Measurements from ENCODE around the gene GSE1. TPM values are rescaled to one million over a fixed set of nuclear protein-coding genes. Genes with fewer than 3 reads are reported as not detected.

Gene GSE1
- total RNA-seq, 2 donors from 2014 or later, result 94.7 to 110 TPM

DNA sequence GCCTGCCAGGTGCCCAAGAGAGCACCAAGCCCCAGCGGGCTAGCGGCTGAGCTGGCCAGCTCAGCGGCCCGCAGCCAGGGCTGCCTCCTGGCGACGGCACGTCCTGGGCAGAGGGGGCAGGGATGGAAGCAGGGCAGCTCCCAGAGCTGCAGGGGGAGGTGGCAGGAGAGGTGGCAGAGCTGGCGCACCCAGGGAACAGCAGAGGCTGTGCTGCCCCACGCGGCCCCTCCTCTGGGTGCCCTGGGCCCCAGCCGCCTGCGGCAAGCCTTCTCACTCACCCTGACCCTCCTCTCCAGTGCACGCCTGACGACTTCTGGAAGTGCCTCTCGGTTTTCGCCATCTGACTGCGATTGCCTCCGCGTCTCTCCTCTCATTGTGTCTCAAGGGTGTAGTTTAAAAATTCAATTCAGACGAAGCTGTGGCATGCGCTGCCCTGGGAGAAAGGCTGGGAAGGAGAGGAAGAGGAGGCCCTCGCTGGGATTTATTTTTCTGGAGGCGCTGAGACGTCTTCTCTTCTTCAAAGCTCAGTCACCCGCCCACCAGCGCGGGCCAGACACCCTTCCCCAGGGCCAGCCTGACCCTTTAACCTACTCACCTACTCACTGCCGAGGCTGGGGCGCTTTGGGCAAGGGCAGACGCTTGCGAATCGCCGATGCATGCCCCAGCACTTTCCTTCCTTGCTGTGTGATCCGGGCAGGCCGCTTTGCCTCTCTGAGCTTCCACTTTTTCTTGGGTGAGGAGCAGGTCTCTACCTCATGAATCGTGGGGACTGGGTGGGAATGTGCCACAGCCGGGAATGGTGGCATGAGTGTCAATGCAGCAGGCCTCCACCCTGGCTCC is 24.9 kb downstream of the GSE1 start:
- DNase-seq (no peak), ATAC-seq (no peak)
- intact Hi-C loops (cut with DNase I, micrococcal nuclease), result no loop called here

DNA sequence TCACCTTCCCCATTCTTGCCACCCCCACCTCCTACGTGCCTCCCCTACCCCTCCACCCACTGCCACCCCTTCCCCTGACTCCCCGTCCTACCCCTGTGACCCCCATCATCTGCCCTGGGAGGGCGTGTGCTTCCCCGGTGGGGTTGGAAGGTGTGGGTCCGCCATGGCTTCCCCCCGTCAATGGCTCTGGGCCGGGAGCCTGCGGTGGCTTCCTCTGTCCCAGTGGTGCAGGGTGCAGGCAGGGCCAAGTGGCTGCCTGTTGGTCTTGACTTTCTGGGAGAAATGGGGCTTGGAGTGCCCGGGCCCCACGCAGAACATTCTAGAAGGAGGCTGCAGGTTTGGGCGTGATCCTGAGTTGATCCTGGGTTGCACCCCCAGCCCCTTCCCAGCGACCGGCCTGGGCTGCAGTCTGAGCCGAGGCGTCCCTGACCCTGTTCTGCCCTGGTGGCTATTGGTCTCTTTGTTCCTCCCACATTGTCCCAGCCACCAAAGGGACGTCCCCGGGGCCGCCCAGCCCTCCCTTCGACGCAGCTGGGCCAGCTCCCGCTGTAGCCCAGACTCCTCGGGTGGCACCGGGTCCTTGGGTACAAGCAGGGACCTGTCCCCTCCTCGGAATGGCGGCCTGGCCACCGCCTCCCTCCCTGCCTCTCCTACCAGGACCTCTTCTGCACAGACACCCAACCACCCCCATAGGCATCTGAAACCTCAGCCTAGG is 25.7 kb downstream of the GSE1 start:
- no peak for ATAC-seq
- no peak for DNase-seq
- intact Hi-C loops (cut with DNase I, micrococcal nuclease), result no loop called here

DNA sequence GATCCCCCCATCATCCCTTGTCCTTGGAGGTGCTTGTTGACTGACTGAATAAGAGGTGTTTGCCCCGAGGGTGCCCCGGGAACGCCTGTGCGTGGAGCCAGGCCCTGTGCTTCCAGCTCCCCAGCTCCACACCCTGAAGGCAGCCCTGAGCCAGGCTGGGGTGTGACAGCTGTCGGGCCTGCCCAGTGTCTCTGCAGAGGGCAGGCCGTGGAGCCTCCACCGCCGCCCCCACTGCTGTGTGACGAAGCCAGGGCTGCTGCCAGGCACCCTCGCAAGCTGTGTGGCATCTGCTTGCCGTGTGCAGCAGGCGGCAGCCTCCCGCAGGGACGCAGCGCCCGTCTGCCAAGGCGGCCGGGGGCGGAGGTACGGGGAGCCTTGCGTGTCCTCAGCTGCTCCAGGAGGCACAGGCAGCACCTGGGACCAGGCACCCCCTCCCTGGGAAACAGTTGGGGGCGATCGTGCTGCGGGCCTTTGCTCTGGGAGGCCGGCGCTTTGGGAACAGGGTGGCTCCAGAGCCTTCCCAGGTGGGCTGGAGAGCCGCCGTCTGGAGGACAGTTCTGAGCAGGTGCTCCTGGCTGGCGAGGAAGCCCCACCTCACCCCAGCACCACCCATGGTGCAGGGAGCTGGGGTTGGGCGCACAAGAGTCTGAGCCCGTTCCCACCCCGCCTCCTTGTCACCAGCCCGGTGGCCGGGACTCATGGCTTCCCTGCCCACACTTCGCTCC is 26.6 kb downstream of the GSE1 start:
- ATAC-seq (peak; percentile 34), DNase-seq (peak in 1 of 2 donors; percentile 46)
- intact Hi-C loops (cut with DNase I, micrococcal nuclease), result no loop called here

DNA sequence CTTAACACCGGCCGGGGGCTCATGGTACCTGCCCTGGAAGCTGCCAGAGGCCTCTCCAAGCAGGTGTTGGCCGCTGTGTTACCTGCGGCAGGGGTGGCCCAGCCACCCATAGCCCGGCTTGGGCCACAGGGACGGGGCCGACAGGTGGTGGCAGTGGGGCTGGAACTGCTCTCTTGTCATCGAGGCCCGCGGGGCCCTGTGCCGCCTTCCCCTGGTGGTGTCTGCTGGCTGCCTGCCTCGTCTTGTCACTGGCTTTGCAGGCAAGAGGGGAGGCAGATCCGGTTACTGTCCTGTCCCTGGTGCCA is 27.1 kb downstream of the GSE1 start:
- ATAC-seq (no peak), DNase-seq (no peak)
- intact Hi-C loops (cut with DNase I, micrococcal nuclease), result no loop called here

GRCh38 chr16:85640585-85640984 is 27.5 kb downstream of the GSE1 start:
- intact Hi-C loops (cut with DNase I, micrococcal nuclease), result no loop called here
- ATAC-seq (no peak), DNase-seq (no peak)

DNA sequence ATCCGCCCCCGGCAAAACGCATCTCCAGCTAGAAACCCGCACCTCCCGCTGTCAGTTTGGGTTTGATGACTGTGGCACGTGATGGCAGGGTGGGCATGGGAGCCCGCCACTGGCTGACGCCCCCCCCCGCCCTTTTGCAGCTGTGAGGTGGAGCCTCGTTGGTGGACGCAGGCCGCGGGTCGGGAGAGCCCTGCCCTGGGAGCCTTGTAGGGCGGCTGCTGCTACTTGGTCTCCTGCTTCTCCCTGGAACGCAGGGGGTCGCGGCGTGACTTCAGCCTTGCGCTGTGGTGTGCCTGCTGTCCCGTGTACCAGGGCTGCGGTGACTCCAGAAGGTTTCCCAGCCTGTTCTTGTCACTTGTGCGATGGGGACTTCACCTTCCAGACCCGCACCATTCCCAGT is 28.2 kb downstream of the GSE1 start:
- ATAC-seq (no peak), DNase-seq (no peak)
- intact Hi-C loops (cut with DNase I, micrococcal nuclease), result no loop called here

DNA sequence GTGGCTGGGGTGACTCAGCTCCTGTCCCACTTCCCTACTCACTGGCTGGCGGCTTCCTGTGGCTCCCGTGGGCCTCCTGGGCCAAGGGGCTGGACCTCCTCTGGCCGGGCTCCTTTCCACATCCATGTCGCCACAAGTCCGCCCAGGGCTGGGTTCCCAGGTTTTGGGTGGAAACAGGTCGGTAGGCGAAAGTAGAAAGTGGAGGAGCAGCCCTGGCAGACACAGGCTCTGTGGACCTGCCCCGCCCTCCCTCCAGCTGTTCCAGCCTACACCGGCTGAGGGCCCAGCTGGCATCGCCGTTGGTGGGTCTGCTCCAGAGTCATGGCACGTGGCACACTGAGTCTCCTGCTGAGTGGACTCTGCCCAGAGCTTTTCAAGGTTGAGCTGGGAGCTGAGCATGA is 28.7 kb downstream of the GSE1 start:
- ATAC-seq, result peak; percentile 74
- peak; percentile 79 to 88 for DNase-seq
- intact Hi-C loops (cut with DNase I, micrococcal nuclease), result no loop called here

- DNase-seq (no peak), ATAC-seq (peak; percentile 1)
- intact Hi-C loops (cut with DNase I, micrococcal nuclease), result no loop called here
Observed at GRCh38 chr16:85642762-85643358, 29.7 kb downstream of the GSE1 start.

- intact Hi-C loops (cut with DNase I, micrococcal nuclease), result no loop called here
- DNase-seq (no peak), ATAC-seq (peak; percentile 11)
Observed at GRCh38 chr16:85643631-85644030, 30.5 kb downstream of the GSE1 start.

- ATAC-seq (no peak), DNase-seq (no peak)
- intact Hi-C loops (cut with DNase I, micrococcal nuclease), result no loop called here
Observed at GRCh38 chr16:85644093-85644712, 31.1 kb downstream of the GSE1 start.

- intact Hi-C loops (cut with DNase I, micrococcal nuclease), result no loop called here
- DNase-seq (peak; percentile 72 to 76), ATAC-seq (peak; percentile 66)
Observed at GRCh38 chr16:85645021-85645589, 32.0 kb downstream of the GSE1 start.

DNA sequence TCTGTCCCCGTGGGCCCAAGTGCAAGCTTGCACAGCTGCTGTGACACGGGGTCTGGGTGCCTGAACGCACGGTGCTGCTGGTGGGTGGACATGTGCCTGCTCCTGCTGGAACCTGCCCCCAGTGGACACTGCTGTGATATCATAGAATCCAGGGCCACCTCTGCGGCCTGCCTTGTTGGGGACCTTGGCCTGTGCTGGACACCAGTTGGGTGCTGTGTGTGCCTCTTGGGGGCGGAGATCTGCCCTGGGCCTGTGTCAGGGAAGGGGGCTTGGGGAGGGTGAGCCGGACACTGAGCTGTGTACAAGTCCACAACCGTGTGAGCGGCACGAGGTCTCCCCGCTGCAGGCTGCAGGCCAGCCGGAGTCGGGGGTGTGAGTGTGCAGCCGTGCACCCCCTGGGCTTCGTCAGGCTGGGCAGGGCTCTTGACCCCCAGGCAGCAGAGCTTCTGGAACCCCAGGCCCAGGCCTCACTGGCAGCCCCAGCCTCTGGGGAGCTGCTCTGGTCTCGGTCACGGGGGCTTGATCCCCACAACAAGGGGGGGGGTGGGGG is 33.3 kb downstream of the GSE1 start:
- no peak for ATAC-seq
- intact Hi-C loops (cut with DNase I, micrococcal nuclease), result no loop called here
- no peak for DNase-seq

DNA sequence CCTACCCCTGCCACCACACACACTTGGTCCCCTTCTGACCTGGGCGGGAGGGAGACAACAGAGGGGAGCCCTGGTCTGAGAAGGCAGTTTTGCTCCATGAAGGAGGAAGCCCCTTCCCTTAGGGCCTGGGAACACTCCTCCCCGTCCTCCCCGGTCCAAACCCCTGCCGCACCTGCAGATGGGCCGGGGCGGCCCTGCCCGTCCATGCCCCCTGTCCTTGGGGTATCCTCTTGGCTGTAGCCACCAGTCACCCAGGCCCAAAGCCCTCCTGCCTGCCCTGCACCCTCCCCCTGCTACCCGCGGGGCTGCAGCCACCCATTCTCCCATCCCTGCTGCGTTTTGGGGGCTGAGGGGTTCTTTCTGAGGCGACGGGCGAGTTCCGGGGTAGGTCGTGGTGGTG is 33.9 kb downstream of the GSE1 start:
- no peak for ATAC-seq
- DNase-seq, result no peak
- intact Hi-C loops (cut with DNase I, micrococcal nuclease), result no loop called here

DNA sequence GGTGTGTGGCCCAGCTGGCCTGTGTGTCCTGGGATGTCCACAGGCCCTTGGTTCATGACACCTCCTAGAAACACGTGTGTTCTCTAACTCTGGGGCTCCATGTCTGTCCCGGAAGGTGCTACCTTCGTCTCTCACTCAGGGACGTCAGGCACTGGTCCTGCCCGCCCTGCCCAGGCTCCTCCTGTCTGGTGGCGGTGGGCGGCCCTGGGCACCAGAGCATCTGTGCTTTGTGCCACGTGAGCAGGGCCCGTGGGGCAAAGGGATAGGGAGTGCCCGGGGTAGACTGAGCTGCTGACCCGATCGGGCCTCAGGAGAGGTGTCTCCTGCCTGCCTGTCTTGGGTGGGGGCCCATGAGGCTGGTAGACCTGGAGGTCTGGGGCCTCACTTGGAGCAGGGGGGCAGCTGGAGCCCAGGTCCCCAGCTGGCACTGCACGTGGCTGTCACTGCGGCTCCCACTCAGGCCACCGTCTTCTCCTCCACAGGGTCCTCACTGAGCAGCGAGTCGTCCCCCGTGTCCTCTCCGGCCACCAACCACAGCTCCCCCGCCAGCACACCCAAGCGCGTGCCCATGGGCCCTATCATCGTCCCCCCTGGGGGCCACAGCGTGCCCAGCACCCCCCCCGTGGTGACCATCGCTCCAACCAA is 35.1 kb downstream of the GSE1 start:
- intact Hi-C loops (cut with DNase I, micrococcal nuclease), result no loop called here
- ATAC-seq, result no peak
- DNase-seq, result no peak

DNA sequence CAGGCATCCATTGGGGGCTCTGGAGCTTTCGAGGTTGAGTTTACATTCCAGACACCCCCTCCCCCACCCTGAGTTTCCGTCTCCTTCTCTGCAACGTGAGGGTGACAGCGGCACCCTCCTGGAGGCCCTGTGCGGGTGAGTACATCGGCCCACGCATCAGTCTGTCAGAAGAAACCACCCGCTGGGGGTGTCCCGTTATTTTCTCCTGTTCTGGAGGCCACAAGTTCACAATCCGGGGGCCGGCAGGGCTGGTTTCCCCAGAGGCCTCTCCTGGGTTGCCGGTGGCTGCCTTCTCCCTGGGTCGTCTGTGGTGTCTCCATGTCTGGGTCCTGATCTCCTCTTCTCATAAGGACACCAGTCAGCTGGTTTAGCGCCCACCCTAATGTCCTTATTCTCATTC is 35.7 kb downstream of the GSE1 start:
- intact Hi-C loops (cut with DNase I, micrococcal nuclease), result no loop called here
- ATAC-seq (no peak), DNase-seq (no peak)

DNA sequence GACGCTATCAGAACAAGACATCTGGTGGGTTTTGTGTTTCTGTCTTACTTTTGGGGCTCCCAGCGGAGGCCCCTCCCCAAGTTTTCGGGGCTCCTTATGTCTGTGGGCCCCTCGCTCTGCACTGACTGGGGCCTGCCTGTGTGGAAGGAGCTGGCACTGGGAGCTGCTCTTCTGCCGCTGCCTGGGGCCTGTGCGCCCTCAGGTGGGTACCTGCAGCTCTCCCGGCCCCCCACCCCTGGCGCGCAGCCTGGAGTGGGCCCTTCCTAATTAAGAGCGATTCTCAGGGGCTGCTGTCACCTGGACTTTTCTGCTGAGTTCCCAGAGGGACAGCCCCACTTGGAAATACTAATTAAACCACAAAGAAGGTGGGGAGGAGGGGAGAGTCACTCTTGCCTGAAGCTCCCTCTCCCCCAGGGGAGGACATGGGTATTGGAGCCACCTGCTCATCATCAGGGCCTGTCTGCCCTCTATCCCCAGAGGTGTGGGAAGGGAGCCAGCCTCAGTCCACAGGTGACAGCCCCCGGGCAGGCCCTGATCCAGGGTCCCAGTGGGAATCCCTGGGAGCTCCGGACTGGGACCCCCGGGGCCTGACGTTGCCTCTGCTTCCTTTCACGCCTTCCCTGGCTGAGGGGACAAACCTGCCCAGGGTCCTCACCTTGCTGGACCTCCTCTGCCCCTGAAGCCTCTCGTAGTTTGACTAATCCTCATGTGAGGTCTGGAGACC is 36.5 kb downstream of the GSE1 start:
- intact Hi-C loops (cut with DNase I, micrococcal nuclease), result no loop called here
- DNase-seq, result no peak
- ATAC-seq, result no peak

DNA sequence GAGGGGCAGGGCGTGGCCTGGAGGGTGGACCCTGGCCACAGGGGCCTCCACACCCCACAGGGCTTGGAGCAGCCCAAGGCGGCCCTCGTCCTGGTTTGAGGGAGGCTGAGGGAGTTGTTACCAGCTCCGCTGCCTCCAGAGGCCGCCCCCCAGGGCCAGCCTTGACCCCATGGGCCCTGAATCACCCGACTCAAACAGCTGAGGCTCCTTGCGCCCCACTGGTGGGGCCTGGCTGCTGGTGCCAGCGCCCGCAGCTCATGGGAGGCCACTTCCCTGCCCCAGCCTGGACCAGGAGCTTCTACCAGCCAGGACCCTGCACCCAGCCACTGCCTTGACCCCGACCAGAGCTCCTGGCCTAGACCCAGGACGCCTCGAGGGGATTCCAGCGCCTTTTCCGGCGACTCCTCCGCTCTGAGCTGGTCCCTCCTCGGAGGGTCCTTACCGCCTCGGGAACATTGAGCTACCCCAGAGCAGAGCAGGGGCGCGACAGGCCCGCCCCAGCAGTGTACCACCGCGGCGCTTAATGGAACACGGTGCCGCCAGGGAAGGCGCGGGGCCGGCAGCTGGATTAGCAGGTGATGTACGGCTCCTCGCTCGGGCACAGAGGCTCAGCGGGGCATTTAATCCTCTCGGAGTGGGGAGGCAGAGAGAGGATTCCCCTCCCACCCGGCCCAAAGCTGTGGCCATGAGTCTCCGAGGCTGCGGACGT is 37.2 kb downstream of the GSE1 start:
- DNase-seq, result no peak
- intact Hi-C loops (cut with DNase I, micrococcal nuclease), result no loop called here
- ATAC-seq, result no peak
